PFSK-1 (cell line): Measurements from ENCODE around the gene KAT2B.

Source experiments
- POLR2AphosphoS5 ChIP-seq: IDR thresholded peaks from 2 replicates; pipeline ENCODE4 v1.6.1; 2012; ENCODE audit warnings: low read depth, mild to moderate bottlenecking, control low read depth, low read length, moderate library complexity
- SIN3A ChIP-seq: IDR thresholded peaks from 2 replicates; pipeline ENCODE4 v1.6.1; 2012; ENCODE audit warnings: mild to moderate bottlenecking, low read length, moderate library complexity, borderline replicate concordance; ENCODE audit not compliant: insufficient read depth
- TAF1 ChIP-seq: IDR thresholded peaks from 2 replicates; pipeline ENCODE4 v1.6.1; 2012; ENCODE audit warnings: low read length, control low read depth, borderline replicate concordance; ENCODE audit not compliant: insufficient read depth
- TF ChIP-seq, protein P1 (sequence below), 2 experiments: IDR thresholded peaks; 2 replicates each; pipeline versions ENCODE4 v1.6.1 to v1.8.0; 2011 to 2012; ENCODE audit warnings: low read depth in 2 of 2, low read length in 2 of 2, control low read depth in 1 of 2, inconsistent platforms in 1 of 2, mild to moderate bottlenecking in 1 of 2, moderate library complexity in 1 of 2; ENCODE audit not compliant: insufficient read depth in 1 of 2

- TF ChIP-seq POLR2AphosphoS5, result no peak
- TF ChIP-seq, protein P1, sequence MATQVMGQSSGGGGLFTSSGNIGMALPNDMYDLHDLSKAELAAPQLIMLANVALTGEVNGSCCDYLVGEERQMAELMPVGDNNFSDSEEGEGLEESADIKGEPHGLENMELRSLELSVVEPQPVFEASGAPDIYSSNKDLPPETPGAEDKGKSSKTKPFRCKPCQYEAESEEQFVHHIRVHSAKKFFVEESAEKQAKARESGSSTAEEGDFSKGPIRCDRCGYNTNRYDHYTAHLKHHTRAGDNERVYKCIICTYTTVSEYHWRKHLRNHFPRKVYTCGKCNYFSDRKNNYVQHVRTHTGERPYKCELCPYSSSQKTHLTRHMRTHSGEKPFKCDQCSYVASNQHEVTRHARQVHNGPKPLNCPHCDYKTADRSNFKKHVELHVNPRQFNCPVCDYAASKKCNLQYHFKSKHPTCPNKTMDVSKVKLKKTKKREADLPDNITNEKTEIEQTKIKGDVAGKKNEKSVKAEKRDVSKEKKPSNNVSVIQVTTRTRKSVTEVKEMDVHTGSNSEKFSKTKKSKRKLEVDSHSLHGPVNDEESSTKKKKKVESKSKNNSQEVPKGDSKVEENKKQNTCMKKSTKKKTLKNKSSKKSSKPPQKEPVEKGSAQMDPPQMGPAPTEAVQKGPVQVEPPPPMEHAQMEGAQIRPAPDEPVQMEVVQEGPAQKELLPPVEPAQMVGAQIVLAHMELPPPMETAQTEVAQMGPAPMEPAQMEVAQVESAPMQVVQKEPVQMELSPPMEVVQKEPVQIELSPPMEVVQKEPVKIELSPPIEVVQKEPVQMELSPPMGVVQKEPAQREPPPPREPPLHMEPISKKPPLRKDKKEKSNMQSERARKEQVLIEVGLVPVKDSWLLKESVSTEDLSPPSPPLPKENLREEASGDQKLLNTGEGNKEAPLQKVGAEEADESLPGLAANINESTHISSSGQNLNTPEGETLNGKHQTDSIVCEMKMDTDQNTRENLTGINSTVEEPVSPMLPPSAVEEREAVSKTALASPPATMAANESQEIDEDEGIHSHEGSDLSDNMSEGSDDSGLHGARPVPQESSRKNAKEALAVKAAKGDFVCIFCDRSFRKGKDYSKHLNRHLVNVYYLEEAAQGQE (IDR thresholded peaks at IDR 0.05; ENCODE audit: insufficient read depth in 1 of 2, low read depth in 2 of 2, low read length in 2 of 2), result no peak
- no peak for TF ChIP-seq SIN3A
- TF ChIP-seq TAF1, result no peak
Measured at GRCh38 chr3:20147361-20147760, 107.1 kb downstream of the KAT2B start.
